ENCODE data around the gene GPR146.

GRCh38 chr7:1007901-1008300 is 36.4 kb upstream of the GPR146 start:
- TF ChIP-seq EZH2phosphoT487 (IDR thresholded peaks at IDR 0.05; ENCODE audit: insufficient read depth, low read depth) = no peak
- TF ChIP-seq EZH2 (IDR thresholded peaks at IDR 0.05; ENCODE audit: insufficient read depth, poor library complexity, severe bottlenecking) = no peak

Measured in GM23248 (cell line).